GM18867 (cell line): Measurements from ENCODE around the gene SERPINA5.

Experiments
- ATAC-seq: cut with Tn5 transposase; IDR thresholded peaks from one replicate; pipeline ENCODE4 v1.9.1; 2021; ENCODE audit warnings: mild to moderate bottlenecking, moderate library complexity; ENCODE audit not compliant: unreplicated experiment

Gene SERPINA5

GRCh38 chr14:94548999-94549985, 31.9 kb upstream of the SERPINA5 start:
- ATAC-seq = no peak

- ATAC-seq = no peak
Observed at GRCh38 chr14:94550041-94550440, 31.2 kb upstream of the SERPINA5 start.

DNA sequence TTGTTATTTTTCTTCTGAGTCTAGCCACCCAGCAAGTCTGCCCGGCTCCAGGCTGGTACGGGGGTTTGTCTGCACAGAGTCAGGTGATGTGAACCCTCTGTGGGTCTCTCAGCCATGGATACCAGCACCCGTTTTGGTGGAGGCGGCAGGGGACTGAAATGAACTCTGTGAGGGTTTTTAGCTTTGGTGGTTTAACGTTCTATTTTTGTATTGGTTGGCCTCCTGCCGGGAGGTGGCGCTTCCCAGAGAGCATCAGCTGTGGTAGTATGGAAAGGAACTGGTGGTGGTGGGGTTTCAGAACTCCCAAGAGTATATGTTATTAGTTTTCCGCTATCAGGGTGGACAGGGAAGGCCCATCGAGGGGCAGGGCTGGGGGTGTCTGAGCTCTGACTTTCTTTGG, 25.2 kb upstream of the SERPINA5 start:
- no peak for ATAC-seq

DNA sequence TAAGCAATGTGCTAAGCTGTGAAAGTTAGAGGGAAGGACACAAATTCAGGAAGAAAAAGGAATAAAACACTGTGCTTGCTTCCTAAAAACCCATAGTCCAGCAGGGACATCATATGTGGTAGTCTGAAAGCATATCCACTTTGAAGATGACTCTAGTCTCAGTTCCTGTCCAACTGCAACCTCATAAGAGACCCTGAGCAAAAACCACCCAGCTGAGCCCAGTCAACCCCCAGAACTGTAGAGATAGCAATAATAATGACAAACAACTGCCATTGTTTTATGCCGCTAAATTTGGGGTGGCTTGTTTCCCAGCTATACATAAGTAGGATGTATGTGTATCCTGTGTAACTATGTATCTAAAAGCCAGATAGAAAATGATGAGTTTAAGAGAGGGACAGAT, 23.9 kb upstream of the SERPINA5 start:
- ATAC-seq = no peak

- no peak for ATAC-seq
Observed at GRCh38 chr14:94558842-94559241, 22.4 kb upstream of the SERPINA5 start.

- no peak for ATAC-seq
Observed at GRCh38 chr14:94559638-94560290, 21.5 kb upstream of the SERPINA5 start.

DNA sequence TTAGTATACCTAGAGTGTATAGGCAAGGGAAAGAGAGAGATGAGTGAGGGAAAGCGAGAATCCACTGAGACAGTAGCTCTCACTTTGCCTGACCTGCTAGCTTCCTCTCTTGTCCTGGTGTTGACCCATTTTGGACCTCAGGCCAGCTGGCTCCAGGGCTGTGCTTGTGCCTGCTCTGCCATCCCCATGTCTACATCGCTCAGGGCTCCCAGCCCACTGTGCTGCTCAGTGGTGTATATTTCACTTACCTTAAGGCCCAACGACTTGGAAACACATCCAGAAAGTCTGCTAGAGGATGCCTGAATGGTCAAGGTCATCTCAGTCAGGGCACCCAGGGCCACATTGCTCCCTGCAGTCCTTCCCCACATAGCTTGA, 20.9 kb upstream of the SERPINA5 start:
- no peak for ATAC-seq

GRCh38 chr14:94560751-94561655, 20.2 kb upstream of the SERPINA5 start, which contains the start of gene SERPINA4:
TSS of gene SERPINA4 (plus strand) at chr14:94561442. CDS start at chr14:94563483, 2,041 bp downstream.
- no peak for ATAC-seq

GRCh38 chr14:94561656-94562010, 19.6 kb upstream of the SERPINA5 start:
- ATAC-seq = no peak

DNA sequence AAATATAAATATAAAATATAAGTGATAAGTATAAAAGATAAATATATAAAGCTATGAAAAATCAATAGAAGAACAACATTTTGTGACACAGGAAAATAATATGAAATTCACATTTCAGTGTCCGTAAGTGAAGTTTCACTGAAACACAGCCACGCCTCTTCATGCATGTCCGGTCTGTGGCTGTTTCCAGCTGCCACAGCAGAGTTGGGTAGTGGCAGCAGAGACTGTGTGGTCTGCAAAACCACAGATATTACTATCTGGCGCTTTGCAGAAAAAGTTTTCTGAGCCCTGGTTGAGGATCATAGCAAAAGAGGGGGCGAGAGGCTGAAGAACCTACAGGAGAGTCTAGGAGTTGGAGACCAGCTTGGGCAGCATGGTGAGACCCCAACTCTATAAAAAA, 19.2 kb upstream of the SERPINA5 start:
- ATAC-seq = no peak

DNA sequence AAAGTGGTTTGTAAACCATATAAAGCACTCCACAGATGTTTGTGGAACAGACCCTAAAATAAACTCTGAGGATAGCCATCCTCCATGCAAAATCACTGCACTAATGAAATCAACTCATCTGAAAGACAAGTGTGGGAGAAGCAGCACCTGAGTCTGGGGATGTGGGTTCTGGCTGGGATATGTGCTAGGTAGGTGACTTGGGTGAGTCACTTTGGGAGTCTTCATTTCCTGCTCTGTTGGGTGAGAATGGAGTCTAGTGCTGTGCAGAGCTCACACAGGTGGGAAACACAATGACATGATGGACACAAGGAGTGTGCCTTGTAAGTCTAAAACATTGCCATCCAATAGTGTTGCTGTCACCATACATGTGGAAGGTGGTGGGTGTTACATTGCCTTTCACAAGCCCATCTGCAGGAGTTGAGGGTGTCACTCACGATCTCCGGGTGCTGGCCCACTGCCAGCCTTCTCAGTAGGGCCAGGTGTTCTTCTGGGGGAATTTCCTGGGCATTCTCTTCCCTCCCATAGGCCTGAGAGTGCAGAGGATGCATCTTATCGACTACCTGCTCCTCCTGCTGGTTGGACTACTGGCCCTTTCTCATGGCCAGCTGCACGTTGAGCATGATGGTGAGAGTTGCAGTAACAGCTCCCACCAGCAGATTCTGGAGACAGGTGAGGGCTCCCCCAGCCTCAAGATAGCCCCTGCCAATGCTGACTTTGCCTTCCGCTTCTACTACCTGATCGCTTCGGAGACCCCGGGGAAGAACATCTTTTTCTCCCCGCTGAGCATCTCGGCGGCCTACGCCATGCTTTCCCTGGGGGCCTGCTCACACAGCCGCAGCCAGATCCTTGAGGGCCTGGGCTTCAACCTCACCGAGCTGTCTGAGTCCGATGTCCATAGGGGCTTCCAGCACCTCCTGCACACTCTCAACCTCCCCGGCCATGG, 18.0 kb upstream of the SERPINA5 start:
- no peak for ATAC-seq

- ATAC-seq = no peak
Observed at GRCh38 chr14:94564381-94564780, 16.8 kb upstream of the SERPINA5 start.

- ATAC-seq = no peak
Observed at GRCh38 chr14:94568186-94568585, 13.0 kb upstream of the SERPINA5 start.

DNA sequence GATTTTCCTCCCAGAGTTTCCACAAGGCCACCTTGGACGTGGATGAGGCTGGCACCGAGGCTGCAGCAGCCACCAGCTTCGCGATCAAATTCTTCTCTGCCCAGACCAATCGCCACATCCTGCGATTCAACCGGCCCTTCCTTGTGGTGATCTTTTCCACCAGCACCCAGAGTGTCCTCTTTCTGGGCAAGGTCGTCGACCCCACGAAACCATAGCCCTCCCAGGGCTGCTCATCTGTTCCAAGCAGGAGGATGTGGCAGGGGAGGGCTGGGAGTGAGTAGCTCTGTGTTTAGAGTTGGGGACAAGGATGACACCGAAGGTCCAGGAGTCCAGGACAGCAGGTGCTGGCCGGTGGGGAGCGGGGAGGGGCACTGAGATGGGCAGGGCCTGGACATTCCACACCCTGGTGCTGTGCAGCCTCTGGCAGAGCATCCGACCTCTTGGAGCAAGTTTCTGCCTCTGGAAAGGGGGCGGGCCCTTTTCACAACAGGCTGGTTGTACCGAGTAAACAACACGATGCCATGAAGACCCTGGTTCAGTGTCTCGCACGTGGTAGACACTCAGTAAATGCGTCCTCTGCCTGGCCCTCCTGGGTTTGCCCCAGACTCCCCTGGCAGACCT, 11.7 kb upstream of the SERPINA5 start:
- ATAC-seq = no peak

- no peak for ATAC-seq
Observed at GRCh38 chr14:94570002-94570400, 11.2 kb upstream of the SERPINA5 start.

DNA sequence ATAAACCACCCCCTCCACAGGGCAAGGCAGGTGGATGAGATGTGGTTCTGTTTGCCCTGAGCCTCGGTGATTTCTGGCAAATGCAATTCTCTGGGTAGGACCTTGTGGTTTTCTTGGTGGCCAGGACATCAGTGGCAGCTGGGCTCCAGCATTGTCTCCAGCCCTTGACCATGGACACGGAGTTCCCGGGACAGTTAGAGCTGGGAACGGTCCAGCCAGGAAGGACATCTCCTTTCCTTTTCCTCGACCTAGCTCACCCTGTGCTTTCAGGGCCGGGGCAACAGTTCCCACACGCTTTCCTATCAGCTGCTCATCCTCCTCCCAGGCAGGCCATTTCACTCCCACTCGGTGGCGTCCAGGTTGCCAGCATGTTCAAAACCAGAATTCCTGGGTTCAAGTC, 10.8 kb upstream of the SERPINA5 start:
- no peak for ATAC-seq

GRCh38 chr14:94571395-94571794, 9.8 kb upstream of the SERPINA5 start:
- no peak for ATAC-seq

DNA sequence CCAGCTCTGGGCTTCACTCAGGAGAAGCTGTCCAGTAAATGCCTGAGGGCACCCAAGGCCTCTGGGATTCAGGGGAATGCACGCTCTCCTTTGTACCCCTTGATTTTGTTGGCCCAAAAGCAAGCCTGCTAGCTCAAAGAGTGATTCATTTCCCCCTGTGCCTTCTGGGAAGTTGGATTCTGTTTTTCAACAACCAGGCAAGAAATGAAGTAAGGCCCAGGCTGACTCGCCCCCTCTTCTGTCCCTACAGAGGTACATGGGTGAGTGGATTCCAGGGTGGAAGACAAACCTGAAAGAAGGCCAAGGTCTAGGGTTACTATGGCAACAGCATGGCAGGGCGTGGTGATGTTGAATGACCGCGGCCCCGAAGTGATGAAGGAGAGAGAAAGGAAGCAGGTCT, 9.3 kb upstream of the SERPINA5 start:
- no peak for ATAC-seq

- ATAC-seq = no peak
Observed at GRCh38 chr14:94572637-94573303, 8.5 kb upstream of the SERPINA5 start.
